ENCODE results near the gene NLE1. TPM values are rescaled to one million over a fixed set of nuclear protein-coding genes. Genes with fewer than 3 reads are reported as not detected.
"Not testable (repeated sequence)": the region's sequence is repeated elsewhere in the genome, so short reads cannot be mapped to it uniquely, and the experiment has no call there.

The NLE1 gene
- total RNA-seq, 1 donor from 2014 or later = 14.0 TPM

GRCh38 chr17:35129154-35129972 is 12.7 kb downstream of the NLE1 start:
- DNase-seq (ENCODE audit: low spot score) = no peak

- DNase-seq (ENCODE audit: low spot score) = no peak
These were observed 14.2 kb downstream of the NLE1 start for GRCh38 chr17:35127751-35128514.

GRCh38 chr17:35121315-35121714 is 20.8 kb downstream of the NLE1 start, which contains the start of gene FNDC8:
Gene FNDC8 (plus strand): TSS chr17:35121615. CDS start chr17:35121694, 79 bp downstream.
- no peak for DNase-seq (ENCODE audit: low spot score)

DNA sequence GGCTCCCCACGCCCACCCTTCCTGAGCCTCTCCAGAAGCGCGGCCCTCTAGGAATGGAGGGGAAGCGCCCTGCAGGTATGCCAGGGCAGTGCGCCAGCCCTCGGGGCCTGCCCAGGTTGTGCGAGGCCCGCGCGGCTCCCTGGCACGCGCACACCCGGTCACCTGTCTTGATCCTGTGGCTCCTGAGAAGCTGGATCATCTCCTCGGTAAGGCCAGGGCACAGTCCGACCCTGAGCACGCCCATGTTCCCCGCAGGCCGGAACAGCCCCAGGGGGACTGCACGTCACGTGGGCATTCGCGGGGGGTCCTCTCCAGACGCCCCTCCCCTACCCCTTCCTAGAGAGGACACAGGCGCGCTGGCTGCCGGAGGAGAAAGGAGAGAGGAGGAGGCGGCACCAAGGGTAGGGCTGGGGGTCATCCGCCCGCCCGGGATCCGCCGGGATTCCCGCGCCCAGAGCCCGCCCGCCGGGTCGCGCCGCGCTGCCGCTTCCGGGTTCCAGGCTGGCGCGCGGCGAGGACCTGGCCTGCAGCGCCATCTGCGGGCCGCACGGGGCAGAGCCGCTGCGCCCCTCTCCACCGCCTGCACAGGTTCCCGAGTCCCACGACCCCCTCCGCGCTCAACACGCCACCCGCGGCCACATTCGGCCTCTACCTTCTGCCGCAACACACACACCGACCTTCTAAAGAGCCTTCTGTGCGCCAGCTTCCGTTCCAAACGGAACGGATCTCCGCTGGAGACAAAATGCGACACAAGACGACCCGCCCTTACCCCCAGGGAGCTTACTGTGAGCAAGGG is 22.5 kb downstream of the NLE1 start, which contains the start of gene RAD51D:
Gene RAD51D, minus strand, starts transcription at position 491 of the 796 bp plus-strand sequence. Its CDS starts 247 bp downstream, at position 244.
- DNase-seq (ENCODE audit: low spot score) = peak; percentile 93

DNA sequence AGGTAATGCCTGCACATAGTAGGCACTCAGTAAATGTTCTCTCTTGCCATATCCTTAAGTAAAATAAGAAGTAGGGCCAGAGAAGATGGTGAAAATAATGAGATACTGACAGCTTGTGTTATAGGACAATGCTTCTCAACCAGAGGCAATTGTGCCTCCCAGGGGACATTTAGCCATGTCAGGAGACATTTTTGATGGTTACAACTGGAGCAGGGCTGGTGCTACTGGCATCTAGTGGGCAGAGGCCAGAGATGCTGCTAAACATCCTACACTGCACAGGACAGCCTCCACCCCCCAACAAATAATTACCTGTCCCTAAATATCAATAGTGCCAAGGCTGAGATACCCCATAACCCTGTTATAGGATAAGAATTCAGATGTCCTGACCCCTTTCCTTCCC is 24.1 kb downstream of the NLE1 start:
- no peak for DNase-seq (ENCODE audit: low spot score)

GRCh38 chr17:35116845-35117244 is 25.3 kb downstream of the NLE1 start:
- no peak for DNase-seq (ENCODE audit: low spot score)

DNA sequence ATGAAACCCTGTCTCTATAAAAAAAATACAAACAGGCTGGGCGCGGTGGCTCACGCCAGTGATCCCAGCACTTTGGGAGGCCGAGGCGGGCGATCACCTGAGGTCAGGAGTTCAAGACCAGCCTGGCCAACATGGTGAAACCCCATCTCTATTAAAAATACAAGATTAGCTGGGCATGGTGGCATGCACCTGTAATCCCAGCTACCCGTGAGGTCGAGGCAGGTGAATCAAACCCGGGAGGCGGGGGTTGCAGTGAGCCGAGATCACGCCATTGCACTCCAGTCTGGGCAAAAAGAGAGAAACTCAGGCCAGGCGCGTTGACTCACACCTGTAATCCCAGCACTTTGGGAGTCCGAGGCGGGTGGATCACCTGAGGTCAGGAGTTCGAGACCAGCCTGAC is 31.3 kb downstream of the NLE1 start:
- DNase-seq (ENCODE audit: low spot score) = not testable (repeated sequence)

DNA sequence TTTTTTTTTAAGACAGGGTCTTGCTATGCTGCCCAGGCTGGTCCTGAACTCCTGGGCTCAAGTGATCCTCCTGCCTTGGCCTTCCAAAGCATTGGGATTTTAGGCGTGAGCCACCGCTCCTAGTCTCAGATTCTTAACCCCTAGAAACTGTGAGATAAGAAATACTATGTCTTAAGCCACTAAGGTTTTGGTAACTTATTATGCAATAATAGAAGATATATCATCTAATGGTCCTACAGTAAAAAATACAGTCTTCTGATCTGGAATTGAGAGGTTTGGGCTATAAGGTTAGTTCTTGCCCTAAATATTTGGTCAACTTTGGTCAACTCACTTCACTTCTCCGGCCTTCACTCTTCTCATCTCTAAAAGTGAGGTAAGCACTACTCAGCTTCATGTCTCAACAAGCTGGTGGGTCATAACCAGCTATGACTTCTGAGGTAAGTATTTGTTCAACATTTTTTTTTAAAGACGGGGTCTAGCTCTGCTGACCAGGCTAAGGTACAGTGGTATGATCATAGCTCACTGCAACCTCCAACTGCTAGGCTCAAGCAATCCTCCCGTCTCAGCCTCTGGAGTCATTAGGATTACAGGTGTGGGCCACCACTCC is 37.2 kb downstream of the NLE1 start:
- no peak for DNase-seq (ENCODE audit: low spot score)

GRCh38 chr17:35103271-35103670 is 38.8 kb downstream of the NLE1 start:
- no peak for DNase-seq (ENCODE audit: low spot score)

DNA sequence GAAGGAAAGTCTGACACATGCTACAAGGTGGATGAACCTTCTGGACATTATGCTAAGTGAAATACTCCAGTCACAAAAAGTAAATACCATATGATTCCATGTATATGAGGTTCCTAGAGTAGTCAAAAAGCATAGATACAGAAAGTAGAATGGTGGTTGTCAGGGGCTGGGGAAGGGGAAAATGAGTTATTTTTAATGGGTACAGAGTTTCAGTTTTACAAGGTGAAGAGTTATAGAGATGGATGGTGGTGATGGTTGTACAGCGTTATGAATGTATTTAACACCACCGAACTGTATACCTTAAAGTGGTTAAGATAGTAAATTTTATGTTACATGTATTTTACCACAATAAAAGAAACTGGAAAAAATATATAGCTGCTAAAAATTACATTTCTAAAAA is 40.4 kb downstream of the NLE1 start:
- DNase-seq (ENCODE audit: low spot score) = no peak

DNA sequence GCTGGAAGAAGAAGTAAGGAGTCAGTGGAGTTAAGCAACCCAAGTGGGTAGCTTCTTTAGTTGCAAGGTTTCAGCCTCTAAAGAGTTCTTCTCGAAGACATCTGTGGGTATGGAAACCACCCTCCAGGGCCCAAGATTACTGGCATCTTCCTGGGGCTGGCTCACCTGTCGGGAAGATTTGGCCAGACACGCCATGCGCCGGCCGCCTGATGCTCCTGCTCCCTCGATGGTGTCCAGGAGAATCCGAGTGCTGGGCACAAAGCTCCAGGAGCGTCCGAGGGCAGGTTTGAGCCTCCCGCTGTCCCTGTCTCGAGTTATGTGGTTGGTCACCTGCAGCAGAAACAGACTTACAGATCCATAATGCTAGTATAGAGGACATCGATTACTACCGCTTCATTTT is 41.1 kb downstream of the NLE1 start:
- no peak for DNase-seq (ENCODE audit: low spot score)

- DNase-seq (ENCODE audit: low spot score) = no peak
These were observed 42.2 kb downstream of the NLE1 start for GRCh38 chr17:35099908-35100307.

- DNase-seq (ENCODE audit: low spot score) = no peak
These were observed 44.3 kb downstream of the NLE1 start for GRCh38 chr17:35097776-35098175.

DNA sequence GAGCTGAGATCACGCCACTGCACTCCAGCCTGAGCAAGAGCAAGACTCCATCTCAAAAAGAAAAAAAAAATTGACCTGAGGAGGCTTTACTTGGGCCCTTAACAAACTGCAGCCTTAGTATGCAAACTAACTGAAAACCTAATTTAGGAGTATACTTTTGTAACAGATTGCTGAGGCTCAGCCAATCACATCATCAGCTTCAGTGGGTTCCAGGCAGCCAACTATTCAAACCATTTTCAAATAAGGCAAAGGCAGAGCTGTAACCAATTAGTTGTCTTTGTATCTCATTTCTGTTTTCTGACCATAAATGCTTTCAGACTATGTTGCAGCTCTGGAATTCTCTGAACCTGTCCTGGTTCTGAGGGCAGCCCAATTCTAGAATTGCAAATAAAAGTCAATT is 46.4 kb downstream of the NLE1 start:
- DNase-seq (ENCODE audit: low spot score) = no peak

DNA sequence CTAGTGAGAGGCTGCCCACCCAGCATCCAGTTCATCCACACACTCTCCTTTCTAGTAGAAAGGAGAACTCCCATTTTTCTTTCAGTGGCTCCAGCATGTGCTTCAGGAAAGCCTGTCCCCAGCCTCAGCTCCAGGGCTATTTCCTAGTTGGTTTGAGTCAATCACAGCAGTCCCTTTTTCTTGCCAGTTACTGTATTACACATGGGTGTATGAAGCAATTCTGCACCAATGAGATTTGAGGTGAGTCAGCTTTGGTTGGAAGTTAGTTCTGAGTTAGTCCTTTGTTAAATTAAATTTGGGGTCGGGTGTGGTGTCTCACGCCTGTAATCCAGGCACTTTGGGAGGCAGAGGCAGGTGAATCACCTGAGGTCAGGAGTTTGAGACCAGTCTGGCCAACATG is 47.2 kb downstream of the NLE1 start:
- DNase-seq (ENCODE audit: low spot score) = no peak

- DNase-seq (ENCODE audit: low spot score) = not testable (repeated sequence)
These were observed 51.4 kb downstream of the NLE1 start for GRCh38 chr17:35090707-35091106.

GRCh38 chr17:35089586-35090296 is 52.4 kb downstream of the NLE1 start:
- no peak for DNase-seq (ENCODE audit: low spot score)

DNA sequence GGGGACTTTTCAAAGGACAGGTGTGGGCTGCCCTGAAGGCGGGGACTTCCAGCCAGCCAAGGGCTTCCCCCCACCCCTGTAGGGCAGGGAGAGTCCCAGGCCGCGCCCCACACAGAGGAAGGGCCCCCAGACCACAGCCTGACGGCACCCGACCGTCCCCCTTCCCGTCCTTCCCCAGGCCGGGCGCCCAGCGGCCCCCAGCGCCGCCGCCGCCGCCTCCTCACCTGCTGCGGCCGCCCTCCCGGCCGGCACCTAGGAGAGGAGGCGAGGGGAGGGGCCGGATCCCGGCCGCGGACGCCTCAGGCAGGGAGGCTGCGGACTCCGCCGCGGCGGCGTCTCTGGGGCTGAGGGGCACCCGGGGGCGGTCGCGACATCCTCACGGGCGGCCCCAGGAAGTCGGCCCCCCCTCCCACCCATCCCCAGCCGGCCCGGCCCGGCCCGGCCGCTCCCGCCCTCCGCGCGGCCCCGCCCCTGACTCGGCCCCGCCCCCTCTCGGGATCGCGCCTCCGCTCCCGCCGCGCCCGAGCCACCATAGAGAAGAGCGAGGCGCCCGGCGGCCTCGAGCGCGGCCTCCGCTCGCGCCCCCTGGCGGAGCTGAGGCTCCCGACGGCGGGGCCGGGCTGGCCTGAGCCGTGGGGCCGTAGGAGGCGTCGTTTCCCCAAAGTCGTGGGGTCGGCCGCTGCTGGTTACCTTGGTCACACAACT is 53.1 kb downstream of the NLE1 start:
- peak; percentile 96 for DNase-seq (ENCODE audit: low spot score)

DNA sequence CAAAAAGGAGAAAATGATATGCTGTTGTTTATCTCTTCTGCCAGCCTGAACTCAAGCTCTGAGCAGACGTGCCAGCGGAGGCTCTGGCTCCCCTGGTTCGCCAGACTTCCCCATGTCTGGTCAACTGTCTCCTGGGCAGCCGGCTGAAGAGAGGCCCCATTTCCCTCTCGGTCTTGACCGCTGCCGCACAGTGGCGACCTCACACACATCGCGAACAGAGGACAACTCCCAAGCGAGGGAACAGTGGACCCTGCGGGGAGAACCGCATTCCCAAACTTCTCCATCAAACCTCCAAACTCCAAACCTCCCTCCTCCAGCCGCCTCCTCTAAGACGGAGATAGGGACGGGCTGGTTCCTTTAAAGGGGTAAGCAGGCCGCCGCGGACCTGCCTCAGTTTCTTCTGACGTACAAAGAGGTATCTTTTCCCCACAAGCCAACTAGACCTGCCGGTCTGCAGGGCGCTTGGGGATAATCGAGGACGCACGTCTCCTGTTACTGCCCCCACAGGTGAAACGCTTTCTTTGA is 53.7 kb downstream of the NLE1 start:
- DNase-seq (ENCODE audit: low spot score) = no peak

All from mesenteric fat pad (tissue), 1 donor.